ENCODE data around the gene C21orf58. TPM values are rescaled to one million over a fixed set of nuclear protein-coding genes. Genes with fewer than 3 reads are reported as not detected.

Gene C21orf58
- total RNA-seq, 2 experiments from 2014 or later: 112 to 141 TPM

DNA sequence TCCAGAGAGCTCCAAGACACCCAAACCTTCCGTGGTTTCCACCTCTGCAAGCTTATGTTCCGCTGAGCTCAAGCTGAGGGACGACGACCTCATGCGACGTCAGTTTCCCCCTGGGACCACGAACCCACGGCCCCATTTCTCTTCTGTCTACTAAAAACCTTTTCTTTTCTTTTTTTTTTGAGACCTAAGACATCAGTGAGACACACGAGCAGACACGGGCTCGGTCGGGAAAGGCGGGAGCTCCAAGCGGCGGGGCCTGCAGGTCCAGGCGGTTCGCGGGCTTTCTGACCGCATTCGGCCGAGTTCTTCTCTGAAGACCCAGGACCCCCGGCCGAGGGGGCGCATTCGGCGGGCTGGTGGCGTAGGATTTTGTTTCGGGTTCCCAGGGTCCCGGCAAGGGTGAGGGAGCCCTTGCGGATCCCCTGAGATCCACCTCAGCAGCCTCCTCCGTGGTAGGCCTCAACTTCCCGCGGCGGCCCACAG is 402 bp downstream of the C21orf58 start:
- intact Hi-C loops (cut with micrococcal nuclease; ENCODE audit: unreplicated experiment): loop anchor here (2.0 kb wide), 1 partner anchor 94 kb away; the partner anchor contains the start of gene LSS
- peaks cover 63% of the 10 kb centered on the region for H3K36me3 ChIP-seq (ENCODE audit: insufficient read depth, low read length)
- H4K20me1 ChIP-seq (ENCODE audit: insufficient read depth, low read length): peaks cover 29% of the 10 kb centered on the region
- TF ChIP-seq EZH2phosphoT487 (IDR thresholded peaks at IDR 0.05; ENCODE audit: borderline replicate concordance, low read depth, low read length): no peak
- TF ChIP-seq, protein P1, sequence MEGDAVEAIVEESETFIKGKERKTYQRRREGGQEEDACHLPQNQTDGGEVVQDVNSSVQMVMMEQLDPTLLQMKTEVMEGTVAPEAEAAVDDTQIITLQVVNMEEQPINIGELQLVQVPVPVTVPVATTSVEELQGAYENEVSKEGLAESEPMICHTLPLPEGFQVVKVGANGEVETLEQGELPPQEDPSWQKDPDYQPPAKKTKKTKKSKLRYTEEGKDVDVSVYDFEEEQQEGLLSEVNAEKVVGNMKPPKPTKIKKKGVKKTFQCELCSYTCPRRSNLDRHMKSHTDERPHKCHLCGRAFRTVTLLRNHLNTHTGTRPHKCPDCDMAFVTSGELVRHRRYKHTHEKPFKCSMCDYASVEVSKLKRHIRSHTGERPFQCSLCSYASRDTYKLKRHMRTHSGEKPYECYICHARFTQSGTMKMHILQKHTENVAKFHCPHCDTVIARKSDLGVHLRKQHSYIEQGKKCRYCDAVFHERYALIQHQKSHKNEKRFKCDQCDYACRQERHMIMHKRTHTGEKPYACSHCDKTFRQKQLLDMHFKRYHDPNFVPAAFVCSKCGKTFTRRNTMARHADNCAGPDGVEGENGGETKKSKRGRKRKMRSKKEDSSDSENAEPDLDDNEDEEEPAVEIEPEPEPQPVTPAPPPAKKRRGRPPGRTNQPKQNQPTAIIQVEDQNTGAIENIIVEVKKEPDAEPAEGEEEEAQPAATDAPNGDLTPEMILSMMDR (conservative IDR thresholded peaks at IDR 0.05; ENCODE audit: low read length): no peak
- H3K27ac ChIP-seq (ENCODE audit: low read depth, low read length, poor library complexity, severe bottlenecking): peak overlapping the region; percentile 88
- CTCF ChIA-PET (ENCODE audit: unreplicated experiment): no interaction called here
- H3K4me3 ChIP-seq (ENCODE audit: low read depth, low read length, poor library complexity, severe bottlenecking): peak overlapping the region; percentile 86
- no peaks in the 10 kb centered on the region for H3K9me2 ChIP-seq (ENCODE audit: insufficient read depth, low read length)
- POLR2A ChIA-PET: interaction anchor here (0.6 to 1.1 kb wide), 4 partner anchors 13 to 1396 kb away, joined by 3 to 5 read pairs (median 4); no protein-coding TSS in a partner anchor
- H3K79me2 ChIP-seq (ENCODE audit: insufficient read depth, low read depth, low read length): peaks cover 81% of the 10 kb centered on the region
- no TSS peak for BruUV-seq (replicated peaks)
- no peaks in the 10 kb centered on the region for H3K9me3 ChIP-seq (ENCODE audit: low read length)
- H2AFZ ChIP-seq (ENCODE audit: low read length): no peak overlapping the region
- peak overlapping the region; percentile 80 for H3K4me2 ChIP-seq (ENCODE audit: low read length)
- DNase-seq (ENCODE audit: low spot score): peak; percentile 58
- H3K4me1 ChIP-seq (ENCODE audit: insufficient read depth, low read length, poor library complexity, severe bottlenecking): peaks cover 30% of the 10 kb centered on the region

DNA sequence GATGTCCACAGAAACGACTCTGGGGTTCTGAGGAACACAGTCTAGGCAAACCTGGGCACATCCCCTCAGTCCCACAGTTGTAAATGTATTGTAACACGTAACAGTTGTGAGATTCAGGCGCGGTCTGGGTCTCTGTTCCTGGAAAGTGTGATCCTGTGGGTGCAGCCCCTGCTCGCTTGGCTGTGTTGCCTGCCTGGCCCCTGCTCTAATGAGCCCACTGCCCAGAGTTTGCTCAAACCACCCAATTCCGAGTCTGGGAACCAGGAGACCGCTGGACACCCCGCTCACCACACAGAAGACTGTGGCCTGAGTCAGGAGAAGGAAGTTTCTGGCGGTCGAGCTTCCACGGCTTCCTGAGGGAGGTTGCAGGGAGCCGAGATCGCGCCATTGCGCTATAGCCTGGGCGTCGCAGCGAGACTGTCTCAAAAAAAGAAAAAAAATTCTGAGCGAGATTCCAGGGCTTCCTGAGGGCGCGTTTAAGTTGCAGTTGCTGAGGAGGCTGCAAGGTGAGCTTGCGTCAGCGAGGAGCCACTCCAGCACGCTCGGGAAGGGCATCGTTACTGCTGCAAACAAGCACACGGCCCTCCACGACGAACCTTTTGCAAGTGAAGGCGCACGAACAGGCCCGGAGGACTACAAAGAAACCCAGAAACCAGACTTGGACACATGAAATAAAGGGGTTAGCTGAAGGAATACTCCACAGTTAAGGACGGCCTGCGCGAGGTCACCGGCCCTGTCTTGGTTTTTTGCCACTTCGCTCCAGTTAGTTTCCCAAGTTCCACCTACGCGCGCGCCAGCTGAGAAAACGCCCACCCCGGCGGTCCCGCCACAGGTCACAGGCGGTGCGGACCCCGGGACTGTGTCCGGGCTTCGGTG is 1.1 kb downstream of the C21orf58 start:
- Histone ChIP-seq H2AFZ (ENCODE audit: low read length) (no peak overlapping the region), H3K27ac (ENCODE audit: low read depth, low read length, poor library complexity, severe bottlenecking) (peak overlapping the region; percentile 88), H4K20me1 (ENCODE audit: insufficient read depth, low read length) (peaks cover 29% of the 10 kb centered on the region), H3K9me3 (ENCODE audit: low read length) (no peaks in the 10 kb centered on the region), H3K4me3 (ENCODE audit: low read depth, low read length, poor library complexity, severe bottlenecking) (peak overlapping the region; percentile 86), H3K4me1 (ENCODE audit: insufficient read depth, low read length, poor library complexity, severe bottlenecking) (peaks cover 30% of the 10 kb centered on the region), H3K9me2 (ENCODE audit: insufficient read depth, low read length) (no peaks in the 10 kb centered on the region), H3K4me2 (ENCODE audit: low read length) (peak overlapping the region; percentile 80), H3K36me3 (ENCODE audit: insufficient read depth, low read length) (peaks cover 63% of the 10 kb centered on the region), H3K79me2 (ENCODE audit: insufficient read depth, low read depth, low read length) (peaks cover 77% of the 10 kb centered on the region)
- DNase-seq (ENCODE audit: low spot score): peak; percentile 46
- POLR2A ChIA-PET: interaction anchor here (0.6 to 1.1 kb wide), 4 partner anchors 12 to 1395 kb away, joined by 3 to 5 read pairs (median 4); no protein-coding TSS in a partner anchor
- intact Hi-C loops (cut with micrococcal nuclease; ENCODE audit: unreplicated experiment): loop anchor here (2.0 kb wide), 1 partner anchor 94 kb away; the partner anchor contains the start of gene LSS
- no TSS peak for BruUV-seq (replicated peaks)
- CTCF ChIA-PET (ENCODE audit: unreplicated experiment): no interaction called here
- TF ChIP-seq EZH2phosphoT487 (IDR thresholded peaks at IDR 0.05; ENCODE audit: borderline replicate concordance, low read depth, low read length): no peak
- TF ChIP-seq, protein P1 (conservative IDR thresholded peaks at IDR 0.05; ENCODE audit: low read length): no peak

All from OCI-LY7 (cell line).